GM19025 (cell line): ENCODE data around the gene PFDN1.
"Not testable (repeated sequence)": the region's sequence is repeated elsewhere in the genome, so short reads cannot be mapped to it uniquely, and the experiment has no call there.

Experiments used
- ATAC-seq: cut with Tn5 transposase; IDR thresholded peaks from one replicate; pipeline ENCODE4 v1.9.1; 2021; ENCODE audit warnings: mild to moderate bottlenecking, low read depth, moderate library complexity; ENCODE audit not compliant: unreplicated experiment

Gene PFDN1

GRCh38 chr5:140220032-140220697 is 82.7 kb downstream of the PFDN1 start:
- peak; percentile 43 for ATAC-seq

- peak; percentile 22 for ATAC-seq
Measured at GRCh38 chr5:140219068-140219991, 83.6 kb downstream of the PFDN1 start.

- ATAC-seq, result no peak
Measured at GRCh38 chr5:140217299-140218026, 85.4 kb downstream of the PFDN1 start.

GRCh38 chr5:140216478-140217074 is 86.3 kb downstream of the PFDN1 start:
- ATAC-seq, result no peak

- no peak for ATAC-seq
Measured at GRCh38 chr5:140215276-140215675, 87.6 kb downstream of the PFDN1 start.

- ATAC-seq, result no peak
Measured at GRCh38 chr5:140214831-140215230, 88.1 kb downstream of the PFDN1 start.

- peak; percentile 50 for ATAC-seq
Measured at GRCh38 chr5:140213370-140213983, 89.4 kb downstream of the PFDN1 start.

- no peak for ATAC-seq
Measured at GRCh38 chr5:140208065-140208464, 94.8 kb downstream of the PFDN1 start.

GRCh38 chr5:140207250-140207964 is 95.5 kb downstream of the PFDN1 start:
- peak; percentile 91 for ATAC-seq

GRCh38 chr5:140205952-140206351 is 96.9 kb downstream of the PFDN1 start:
- ATAC-seq, result no peak

GRCh38 chr5:140205216-140205615 is 97.7 kb downstream of the PFDN1 start:
- ATAC-seq, result no peak

GRCh38 chr5:140202610-140203009 is 100.3 kb downstream of the PFDN1 start:
- ATAC-seq, result no peak

- ATAC-seq, result no peak
Measured at GRCh38 chr5:140202078-140202477, 100.8 kb downstream of the PFDN1 start.

GRCh38 chr5:140198915-140199314 is 104.0 kb downstream of the PFDN1 start:
- not testable (repeated sequence) for ATAC-seq

- ATAC-seq, result no peak
Measured at GRCh38 chr5:140197023-140197422, 105.9 kb downstream of the PFDN1 start.

- ATAC-seq, result no peak
Measured at GRCh38 chr5:140196115-140196814, 106.6 kb downstream of the PFDN1 start.
